Left ventricle myocardium inferior (tissue), 1 donor: ENCODE measurements around the gene TOM1L2. TPM values are rescaled to one million over a fixed set of nuclear protein-coding genes. Genes with fewer than 3 reads are reported as not detected.

Experiments
- DNase-seq: peaks from one replicate; pipeline ENCODE4 v3.0.0-alpha.2; 2020
- H3K27ac ChIP-seq: fragments of 200-600 bp; replicated peaks from 2 replicates; pipeline ENCODE4 v1.8.0; 2021
- H3K27me3 ChIP-seq: fragments of 200-600 bp; 2 replicates; pipeline ENCODE4 v1.8.0; 2021; ENCODE audit warnings: low read depth
- H3K36me3 ChIP-seq: fragments of 200-600 bp; 2 replicates; pipeline ENCODE4 v1.8.0; 2021
- H3K4me1 ChIP-seq: fragments of 200-600 bp; 2 replicates; pipeline ENCODE4 v1.8.0; 2021
- H3K4me3 ChIP-seq: fragments of 200-600 bp; 2 replicates; pipeline ENCODE4 v1.8.0; 2021; ENCODE audit warnings: mild to moderate bottlenecking, moderate library complexity
- H3K9me3 ChIP-seq: fragments of 200-600 bp; replicated peaks from 2 replicates; pipeline ENCODE4 v1.8.0; 2021
- intact Hi-C: fragments of 100-400 bp; cut with micrococcal nuclease; formaldehyde crosslinking; loops from one replicate; pipeline ENCODE4 v1.11.0; 2022
- total RNA-seq: library from RNA; stranded (reverse); fragmentation: NEBNext Ultra II Directional; extraction: Animal tissue kit (Norgen Biotek cat#: 25700); gene quantifications from one replicate; pipeline ENCODE4 v1.2.1, GENCODE V29; 2021
- TF ChIP-seq, protein P1 (sequence below): fragments of 200-600 bp; IDR thresholded peaks from 2 replicates; pipeline ENCODE4 v1.8.0; 2021; ENCODE audit warnings: antibody characterized with exemption, mild to moderate bottlenecking, borderline replicate concordance
- donor health status: DM: no; HTN: yes; CAD: no; lungs with severe emphysema.

Gene TOM1L2
- total RNA-seq, 1 donor from 2014 or later: 284 TPM

DNA sequence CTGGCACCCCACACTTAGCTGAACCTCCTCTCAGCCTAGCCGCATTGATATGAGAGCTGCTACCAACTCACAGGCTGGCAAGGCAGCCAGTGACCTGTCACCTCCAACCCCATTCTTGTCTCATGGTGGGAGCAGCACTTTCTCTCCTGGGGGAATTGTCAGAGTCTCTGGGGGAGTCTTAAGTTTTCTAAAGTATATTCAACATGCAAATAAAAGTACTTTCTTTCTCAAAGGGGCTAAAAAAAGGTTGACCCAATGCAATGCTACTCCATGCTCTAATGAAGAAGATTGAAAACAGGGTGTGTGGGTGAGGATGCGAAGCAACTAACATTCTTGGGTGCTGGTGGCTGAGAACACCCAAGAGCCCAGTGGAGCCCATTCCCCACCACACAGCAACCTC lies 82.3 kb downstream of the TOM1L2 start:
- Histone ChIP-seq H3K27me3 (no peaks in the 10 kb centered on the region), H3K4me3 (no peak overlapping the region), H3K4me1 (peaks cover 43% of the 10 kb centered on the region), H3K27ac (no peak overlapping the region), H3K36me3 (peaks cover 36% of the 10 kb centered on the region), H3K9me3 (no peaks in the 10 kb centered on the region)
- no peak for DNase-seq
- TF ChIP-seq, protein P1, sequence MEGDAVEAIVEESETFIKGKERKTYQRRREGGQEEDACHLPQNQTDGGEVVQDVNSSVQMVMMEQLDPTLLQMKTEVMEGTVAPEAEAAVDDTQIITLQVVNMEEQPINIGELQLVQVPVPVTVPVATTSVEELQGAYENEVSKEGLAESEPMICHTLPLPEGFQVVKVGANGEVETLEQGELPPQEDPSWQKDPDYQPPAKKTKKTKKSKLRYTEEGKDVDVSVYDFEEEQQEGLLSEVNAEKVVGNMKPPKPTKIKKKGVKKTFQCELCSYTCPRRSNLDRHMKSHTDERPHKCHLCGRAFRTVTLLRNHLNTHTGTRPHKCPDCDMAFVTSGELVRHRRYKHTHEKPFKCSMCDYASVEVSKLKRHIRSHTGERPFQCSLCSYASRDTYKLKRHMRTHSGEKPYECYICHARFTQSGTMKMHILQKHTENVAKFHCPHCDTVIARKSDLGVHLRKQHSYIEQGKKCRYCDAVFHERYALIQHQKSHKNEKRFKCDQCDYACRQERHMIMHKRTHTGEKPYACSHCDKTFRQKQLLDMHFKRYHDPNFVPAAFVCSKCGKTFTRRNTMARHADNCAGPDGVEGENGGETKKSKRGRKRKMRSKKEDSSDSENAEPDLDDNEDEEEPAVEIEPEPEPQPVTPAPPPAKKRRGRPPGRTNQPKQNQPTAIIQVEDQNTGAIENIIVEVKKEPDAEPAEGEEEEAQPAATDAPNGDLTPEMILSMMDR: no peak
- intact Hi-C loops: loop anchor here (10.0 kb wide), 1 partner anchor 145 kb away; the partner anchor contains the start of genes ATPAF2 and GID4

DNA sequence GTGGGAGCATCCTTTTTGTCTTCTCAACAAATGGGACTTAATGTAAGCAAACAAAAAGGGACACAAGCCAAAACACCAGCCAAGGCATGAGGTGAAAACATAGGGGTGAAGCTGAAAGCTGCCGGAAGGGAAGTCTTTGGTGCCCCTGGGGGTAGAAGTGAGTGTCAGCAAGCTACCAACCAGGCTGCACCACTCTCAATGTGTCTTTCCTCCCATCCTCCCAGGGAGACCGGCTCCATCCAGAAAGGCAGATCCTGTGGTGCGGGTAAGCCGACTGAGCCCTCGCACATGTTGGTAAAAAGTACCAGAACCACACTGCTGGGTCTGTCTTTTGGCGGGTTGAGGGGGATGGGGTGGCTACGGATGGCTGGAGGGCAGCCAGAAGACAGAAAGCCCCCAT lies 83.4 kb downstream of the TOM1L2 start:
- TF ChIP-seq, protein P1: no peak
- no peaks in the 10 kb centered on the region for H3K27me3 ChIP-seq
- H3K27ac ChIP-seq: no peak overlapping the region
- no peak for DNase-seq
- no peak overlapping the region for H3K4me3 ChIP-seq
- peaks cover 43% of the 10 kb centered on the region for H3K4me1 ChIP-seq
- intact Hi-C loops: no loop called here
- H3K9me3 ChIP-seq: no peaks in the 10 kb centered on the region
- H3K36me3 ChIP-seq: peaks cover 44% of the 10 kb centered on the region

DNA sequence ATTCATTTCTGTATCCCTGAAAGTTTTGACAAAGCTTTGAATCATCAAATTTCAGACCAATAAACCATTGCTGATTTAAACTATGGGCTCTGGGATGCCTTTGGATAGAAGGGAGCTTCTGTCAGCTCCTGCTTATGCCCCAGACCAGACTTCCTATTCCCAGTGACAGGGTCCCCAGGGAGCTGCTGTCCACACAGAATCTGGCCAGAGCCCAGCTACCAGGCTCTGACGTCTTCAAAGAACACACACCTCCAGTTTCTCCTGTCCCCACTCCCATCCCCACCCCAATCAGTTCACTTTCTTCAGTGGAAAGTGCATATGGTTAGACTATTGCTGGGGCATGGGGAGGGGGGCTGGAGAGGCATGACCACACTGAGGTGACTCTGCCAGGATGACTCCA lies 83.8 kb downstream of the TOM1L2 start:
- TF ChIP-seq, protein P1: no peak
- no peak for DNase-seq
- Histone ChIP-seq H3K9me3 (no peaks in the 10 kb centered on the region), H3K27me3 (no peaks in the 10 kb centered on the region), H3K36me3 (peaks cover 44% of the 10 kb centered on the region), H3K4me3 (no peak overlapping the region), H3K4me1 (peaks cover 43% of the 10 kb centered on the region), H3K27ac (peak overlapping the region; percentile 24)
- intact Hi-C loops: no loop called here

DNA sequence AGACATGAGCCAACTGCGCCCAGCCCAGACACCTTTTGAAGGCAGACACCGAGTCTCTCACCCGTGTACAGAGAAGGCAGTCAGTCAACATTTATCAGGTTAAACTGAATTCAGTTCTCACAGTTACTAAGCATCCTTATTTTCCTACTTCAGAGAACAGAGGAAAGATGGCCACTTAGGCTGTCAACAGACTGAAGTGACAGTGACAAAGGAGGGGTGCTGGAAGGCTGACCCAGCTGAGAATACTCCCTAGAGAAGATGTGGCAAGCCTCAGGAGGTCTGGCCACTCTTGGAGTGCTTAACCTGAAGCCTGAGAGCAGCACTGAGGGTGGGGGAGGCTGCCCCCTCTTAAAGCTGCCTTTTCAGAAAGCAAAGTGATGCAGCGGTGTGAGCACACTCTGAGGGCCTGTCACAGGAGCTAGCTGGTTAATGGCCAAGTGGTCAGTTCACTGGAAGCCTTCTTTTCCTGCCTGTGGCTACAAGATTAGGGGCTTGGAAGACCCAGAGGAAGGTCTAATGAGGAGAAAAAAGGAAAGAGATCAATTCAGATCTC lies 84.4 kb downstream of the TOM1L2 start:
- DNase-seq: no peak
- no peak overlapping the region for H3K4me3 ChIP-seq
- TF ChIP-seq, protein P1: no peak
- peak overlapping the region; percentile 24 for H3K27ac ChIP-seq
- intact Hi-C loops: no loop called here
- no peaks in the 10 kb centered on the region for H3K9me3 ChIP-seq
- peaks cover 40% of the 10 kb centered on the region for H3K4me1 ChIP-seq
- H3K27me3 ChIP-seq: no peaks in the 10 kb centered on the region
- H3K36me3 ChIP-seq: peaks cover 44% of the 10 kb centered on the region

DNA sequence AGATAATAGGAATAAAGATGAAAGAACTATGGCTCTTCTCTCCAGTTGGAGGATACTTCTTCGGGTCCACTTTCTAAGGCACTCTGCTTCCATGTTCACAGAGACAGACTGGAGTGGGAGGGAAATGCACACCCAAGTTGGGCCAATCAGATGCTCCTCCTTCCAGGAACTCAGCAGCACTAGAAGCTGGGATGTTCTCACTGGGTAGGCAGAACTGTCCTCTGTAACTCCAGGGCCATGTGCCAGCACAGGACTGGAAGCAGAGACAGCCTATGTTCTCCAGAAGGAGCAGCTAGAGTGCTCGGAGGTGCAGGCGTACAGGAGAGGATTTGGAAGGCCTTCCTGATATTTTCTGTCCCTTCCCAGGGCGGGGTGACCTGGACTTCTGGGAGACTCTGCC lies 85.5 kb downstream of the TOM1L2 start:
- Histone ChIP-seq H3K4me1 (peaks cover 39% of the 10 kb centered on the region), H3K9me3 (no peaks in the 10 kb centered on the region), H3K27me3 (no peaks in the 10 kb centered on the region), H3K27ac (peak overlapping the region; percentile 35), H3K36me3 (peaks cover 47% of the 10 kb centered on the region), H3K4me3 (no peak overlapping the region)
- TF ChIP-seq, protein P1: no peak
- DNase-seq: no peak
- intact Hi-C loops: no loop called here
